Lung (tissue), 12 donors: ENCODE results near the gene PTBP1. TPM values are rescaled to one million over a fixed set of nuclear protein-coding genes. Genes with fewer than 3 reads are reported as not detected.

Experiments
- ATAC-seq: fragments of 200-7000 bp; cut with Tn5 transposase; one replicate; pipeline ENCODE4 v1.9.1; 2020; ENCODE audit warnings: moderate number of reproducible peaks; ENCODE audit not compliant: insufficient read depth, low FRiP score
- DNase-seq, 3 donors: peaks; one replicate each; pipeline ENCODE4 v3.0.0-alpha.2; 2013 to 2017
- H3K27ac ChIP-seq, 2 donors: one replicate each; pipeline ENCODE4 v1.5.1; 2013; ENCODE audit warnings: mild to moderate bottlenecking in 2 of 2, moderate library complexity in 2 of 2, control low read depth in 1 of 2, inconsistent platforms in 1 of 2, low read depth in 1 of 2, low read length in 1 of 2
- H3K27me3 ChIP-seq, 3 donors: one replicate each; pipeline ENCODE4 v1.5.1; 2013; ENCODE audit warnings: low read length in 2 of 3; ENCODE audit not compliant: control insufficient read depth in 3 of 3, insufficient read depth in 3 of 3
- H3K36me3 ChIP-seq, 4 donors: one replicate each; pipeline ENCODE4 v1.5.1; 2013; ENCODE audit warnings: low read length in 4 of 4, mild to moderate bottlenecking in 1 of 4, moderate library complexity in 1 of 4; ENCODE audit not compliant: control insufficient read depth in 4 of 4, insufficient read depth in 4 of 4
- H3K4me1 ChIP-seq, 5 donors: one replicate each; pipeline ENCODE4 v1.5.1; 2013; ENCODE audit warnings: low read length in 5 of 5, mild to moderate bottlenecking in 2 of 5, moderate library complexity in 1 of 5; ENCODE audit not compliant: control insufficient read depth in 5 of 5, insufficient read depth in 5 of 5
- H3K4me3 ChIP-seq: one replicate; pipeline ENCODE4 v1.5.1; 2013; ENCODE audit warnings: mild to moderate bottlenecking, control low read depth, moderate library complexity
- H3K9ac ChIP-seq, 2 donors: one replicate each; pipeline ENCODE4 v1.5.1; 2013; ENCODE audit warnings: low read length in 2 of 2, control low read depth in 1 of 2; ENCODE audit not compliant: insufficient read depth in 1 of 2
- H3K9me3 ChIP-seq, 4 donors: one replicate each; pipeline ENCODE4 v1.5.1; 2013; ENCODE audit warnings: low read length in 3 of 4, mild to moderate bottlenecking in 1 of 4, moderate library complexity in 1 of 4; ENCODE audit not compliant: control insufficient read depth in 4 of 4, insufficient read depth in 3 of 4
- CTCF ChIP-seq: IDR thresholded peaks from 2 replicates; pipeline ENCODE4 v1.5.1; 2012; ENCODE audit warnings: mild to moderate bottlenecking; ENCODE audit errors: control extremely low read depth, extremely low read depth
- WGBS, 2 donors: extraction: QIAGEN DNeasy Blood & Tissue Kit; methylation state at CpG; one replicate each; pipeline ENCODE4 v1.1.7; 2013; 5-methylcytosine and 5-hydroxymethylcytosine counted together
- polyA plus RNA-seq, 2 donors: library from polyadenylated mRNA; stranded (reverse); fragments of 200-250 nt; gene quantifications; one replicate each; pipeline ENCODE4 v1.2.1, GENCODE V29; 2013
- total RNA-seq, 2 donors: library from RNA; depleted of rRNA in 1 of 2; stranded (reverse); fragments of >200 nt in 1 of 2; gene quantifications; one replicate each; pipeline ENCODE4 v1.2.1, GENCODE V29; 2014 to 2021
- donor health status: control.
- donor health status: control.
- donor health status: Bipolar disorder and iron deficiency.
- donor health status: healthy.
- donor health status: DM: yes; HTN: yes; CAD: no.

The PTBP1 gene
- total and polyA plus RNA-seq, 4 donors = 112 to 321 (median 203) TPM

GRCh38 chr19:805166-805551, 7.9 kb downstream of the PTBP1 start:
- ATAC-seq = no peak
- no peak overlapping the region for H3K9ac ChIP-seq
- no peaks in the 10 kb centered on the region for H3K9me3 ChIP-seq
- peaks cover 11 to 32% (median 25%) of the 10 kb centered on the region in 5 donors for H3K4me1 ChIP-seq
- H3K4me3 ChIP-seq = no peak overlapping the region
- DNase-seq = no peak
- peaks cover 39 to 74% (median 50%) of the 10 kb centered on the region in 4 donors for H3K36me3 ChIP-seq
- H3K27ac ChIP-seq = no peak overlapping the region
- TF ChIP-seq CTCF = no peak
- H3K27me3 ChIP-seq = no peaks in the 10 kb centered on the region
- 90 to 94% methylated on average over 33 of the region's 33 CpGs for WGBS, 2 donors

- ATAC-seq = no peak
- no peak for TF ChIP-seq CTCF
- DNase-seq = no peak
- Histone ChIP-seq H3K36me3 (peaks cover 38 to 75% (median 54%) of the 10 kb centered on the region in 4 donors), H3K9ac (no peak overlapping the region), H3K27me3 (no peaks in the 10 kb centered on the region), H3K27ac (no peak overlapping the region), H3K4me1 (peaks cover 6 to 24% (median 19%) of the 10 kb centered on the region in 5 donors), H3K4me3 (no peak overlapping the region), H3K9me3 (no peaks in the 10 kb centered on the region)
- WGBS, 2 donors = 93 to 94% methylated on average over 82 to 93 of the region's 93 CpGs
Measured at GRCh38 chr19:805600-806550, 8.6 kb downstream of the PTBP1 start.

GRCh38 chr19:806815-807421, 9.7 kb downstream of the PTBP1 start:
- H3K36me3 ChIP-seq = peaks cover 36 to 76% (median 57%) of the 10 kb centered on the region in 4 donors
- DNase-seq (no peak), ATAC-seq (no peak)
- H3K4me1 ChIP-seq = peaks cover under 1 to 14% (median 10%) of the 10 kb centered on the region in 5 donors
- WGBS, 2 donors = 84 to 88% methylated on average over 34 of the region's 34 CpGs
- no peak overlapping the region for H3K4me3 ChIP-seq
- no peaks in the 10 kb centered on the region for H3K9me3 ChIP-seq
- no peak for TF ChIP-seq CTCF
- no peak overlapping the region for H3K27ac ChIP-seq
- H3K9ac ChIP-seq = no peak overlapping the region
- no peaks in the 10 kb centered on the region for H3K27me3 ChIP-seq
